MM.1S (cell line): ENCODE measurements around the gene SMIM35.

ENCODE experiments used
- DNase-seq: peaks from one replicate; pipeline ENCODE4 v3.0.0-alpha.2; 2015
- H2AFZ ChIP-seq: fragments of 300-600 bp; sonication (generic); 2 replicates; pipeline ENCODE4 v1.6.0; 2016; ENCODE audit warnings: antibody characterized with exemption, low read length
- H3F3A ChIP-seq: fragments of 300-600 bp; sonication (generic); 2 replicates; pipeline ENCODE4 v1.6.1; 2016; ENCODE audit warnings: mild to moderate bottlenecking, antibody characterized with exemption, low read length, moderate library complexity, mixed read lengths; ENCODE audit not compliant: insufficient read depth
- H3K27ac ChIP-seq: fragments of 300-600 bp; sonication (generic); 2 replicates; pipeline ENCODE4 v1.5.1; 2016; ENCODE audit warnings: mild to moderate bottlenecking, low read length
- H3K27me3 ChIP-seq: fragments of 300-600 bp; sonication (generic); replicated peaks from 2 replicates; pipeline ENCODE4 v1.6.0; 2016; ENCODE audit warnings: low read length; ENCODE audit not compliant: insufficient read depth
- H3K36me3 ChIP-seq: fragments of 300-600 bp; sonication (generic); replicated peaks from 2 replicates; pipeline ENCODE4 v1.6.1; 2016; ENCODE audit warnings: mild to moderate bottlenecking, low read length, mixed read lengths; ENCODE audit not compliant: insufficient read depth
- H3K4me1 ChIP-seq: fragments of 300-600 bp; sonication (generic); 2 replicates; pipeline ENCODE4 v1.6.1; 2016; ENCODE audit warnings: low read length, mixed read lengths
- H3K4me2 ChIP-seq: fragments of 300-600 bp; sonication (generic); 2 replicates; pipeline ENCODE4 v1.6.0; 2016; ENCODE audit warnings: low read depth, low read length
- H3K4me3 ChIP-seq: fragments of 300-600 bp; sonication (generic); 2 replicates; pipeline ENCODE4 v1.5.1; 2016; ENCODE audit warnings: low read length, mixed read lengths
- H3K79me2 ChIP-seq: fragments of 300-600 bp; sonication (generic); 2 replicates; pipeline ENCODE4 v1.6.1; 2016; ENCODE audit warnings: mixed run types, low read length, mixed read lengths
- H3K9ac ChIP-seq: fragments of 300-600 bp; sonication (generic); 2 replicates; pipeline ENCODE4 v1.6.1; 2016; ENCODE audit warnings: low read length, mixed read lengths
- H3K9me2 ChIP-seq: fragments of 300-600 bp; sonication (generic); replicated peaks from 2 replicates; pipeline ENCODE4 v1.6.1; 2016; ENCODE audit warnings: mild to moderate bottlenecking, low read length, mixed read lengths; ENCODE audit not compliant: insufficient read depth
- H3K9me3 ChIP-seq: fragments of 300-600 bp; sonication (generic); replicated peaks from 2 replicates; pipeline ENCODE4 v1.6.1; 2016; ENCODE audit warnings: mild to moderate bottlenecking, low read length, mixed read lengths; ENCODE audit not compliant: insufficient read depth
- H4K20me1 ChIP-seq: fragments of 300-600 bp; sonication (generic); 2 replicates; pipeline ENCODE4 v1.6.1; 2016; ENCODE audit warnings: mild to moderate bottlenecking, low read length, moderate library complexity, mixed read lengths; ENCODE audit not compliant: insufficient read depth
- CTCF ChIP-seq: fragments of 300-600 bp; sonication (generic); IDR thresholded peaks from 2 replicates; pipeline ENCODE4 v1.5.1; 2016; ENCODE audit warnings: antibody characterized with exemption, low read length, mixed read lengths
- EZH2 ChIP-seq: fragments of 300-600 bp; sonication (generic); optimal IDR thresholded peaks from 2 replicates; pipeline ENCODE3; 2017; ENCODE audit warnings: low read depth, mild to moderate bottlenecking, antibody characterized with exemption, low read length, mixed read lengths
- EZH2phosphoT487 ChIP-seq: fragments of 300-600 bp; sonication (generic); IDR thresholded peaks from 2 replicates; pipeline ENCODE4 v1.6.1; 2018; ENCODE audit warnings: antibody characterized with exemption, low read length

Gene SMIM35

GRCh38 chr11:118058311-118059245 is 28.2 kb downstream of the SMIM35 start:
- H3K9ac ChIP-seq = no peak overlapping the region
- no peaks in the 10 kb centered on the region for H3K9me2 ChIP-seq
- H3F3A ChIP-seq = no peaks in the 10 kb centered on the region
- no peaks in the 10 kb centered on the region for H3K4me1 ChIP-seq
- peak; percentile 18 for DNase-seq
- no peak for TF ChIP-seq EZH2phosphoT487
- TF ChIP-seq EZH2 = no peak
- no peak for TF ChIP-seq CTCF
- H3K4me3 ChIP-seq = no peak overlapping the region
- H3K4me2 ChIP-seq = no peak overlapping the region
- no peaks in the 10 kb centered on the region for H3K79me2 ChIP-seq
- no peaks in the 10 kb centered on the region for H3K36me3 ChIP-seq
- no peak overlapping the region for H3K27ac ChIP-seq
- no peaks in the 10 kb centered on the region for H3K9me3 ChIP-seq
- H3K27me3 ChIP-seq = no peaks in the 10 kb centered on the region
- H4K20me1 ChIP-seq = no peaks in the 10 kb centered on the region
- H2AFZ ChIP-seq = no peak overlapping the region

- H3K9me2 ChIP-seq = no peaks in the 10 kb centered on the region
- H3F3A ChIP-seq = no peaks in the 10 kb centered on the region
- H3K9me3 ChIP-seq = no peaks in the 10 kb centered on the region
- no peak overlapping the region for H3K4me3 ChIP-seq
- no peaks in the 10 kb centered on the region for H3K79me2 ChIP-seq
- H3K9ac ChIP-seq = no peak overlapping the region
- H3K36me3 ChIP-seq = no peaks in the 10 kb centered on the region
- H2AFZ ChIP-seq = no peak overlapping the region
- H4K20me1 ChIP-seq = no peaks in the 10 kb centered on the region
- no peak for DNase-seq
- no peak overlapping the region for H3K27ac ChIP-seq
- H3K4me2 ChIP-seq = no peak overlapping the region
- no peak for TF ChIP-seq EZH2phosphoT487
- TF ChIP-seq EZH2 = no peak
- no peak for TF ChIP-seq CTCF
- no peaks in the 10 kb centered on the region for H3K27me3 ChIP-seq
- H3K4me1 ChIP-seq = no peaks in the 10 kb centered on the region
These were observed 29.3 kb downstream of the SMIM35 start for GRCh38 chr11:118057251-118058145.

- no peaks in the 10 kb centered on the region for H3K9me3 ChIP-seq
- no peak overlapping the region for H2AFZ ChIP-seq
- H3K36me3 ChIP-seq = no peaks in the 10 kb centered on the region
- H3K9ac ChIP-seq = no peak overlapping the region
- no peak for DNase-seq
- no peaks in the 10 kb centered on the region for H3K79me2 ChIP-seq
- H4K20me1 ChIP-seq = no peaks in the 10 kb centered on the region
- no peak overlapping the region for H3K4me3 ChIP-seq
- H3K27me3 ChIP-seq = no peaks in the 10 kb centered on the region
- no peaks in the 10 kb centered on the region for H3K4me1 ChIP-seq
- no peak for TF ChIP-seq EZH2
- TF ChIP-seq CTCF = no peak
- no peaks in the 10 kb centered on the region for H3K9me2 ChIP-seq
- no peak overlapping the region for H3K4me2 ChIP-seq
- no peak overlapping the region for H3K27ac ChIP-seq
- no peaks in the 10 kb centered on the region for H3F3A ChIP-seq
These were observed 30.0 kb downstream of the SMIM35 start for GRCh38 chr11:118056806-118057205.
